Urothelium cell line (cell line): ENCODE measurements around the gene DMRTB1.

Source experiments
- DNase-seq: peaks from one replicate; pipeline ENCODE4 v3.0.0; 2011; ENCODE audit warnings: low spot score, mixed read lengths
- FAIRE-seq: peaks from 2 replicates; lab custom pipeline; 2011; peaks lifted over from hg19 to GRCh38; lab: Jason Lieb, UNC

Gene DMRTB1

DNA sequence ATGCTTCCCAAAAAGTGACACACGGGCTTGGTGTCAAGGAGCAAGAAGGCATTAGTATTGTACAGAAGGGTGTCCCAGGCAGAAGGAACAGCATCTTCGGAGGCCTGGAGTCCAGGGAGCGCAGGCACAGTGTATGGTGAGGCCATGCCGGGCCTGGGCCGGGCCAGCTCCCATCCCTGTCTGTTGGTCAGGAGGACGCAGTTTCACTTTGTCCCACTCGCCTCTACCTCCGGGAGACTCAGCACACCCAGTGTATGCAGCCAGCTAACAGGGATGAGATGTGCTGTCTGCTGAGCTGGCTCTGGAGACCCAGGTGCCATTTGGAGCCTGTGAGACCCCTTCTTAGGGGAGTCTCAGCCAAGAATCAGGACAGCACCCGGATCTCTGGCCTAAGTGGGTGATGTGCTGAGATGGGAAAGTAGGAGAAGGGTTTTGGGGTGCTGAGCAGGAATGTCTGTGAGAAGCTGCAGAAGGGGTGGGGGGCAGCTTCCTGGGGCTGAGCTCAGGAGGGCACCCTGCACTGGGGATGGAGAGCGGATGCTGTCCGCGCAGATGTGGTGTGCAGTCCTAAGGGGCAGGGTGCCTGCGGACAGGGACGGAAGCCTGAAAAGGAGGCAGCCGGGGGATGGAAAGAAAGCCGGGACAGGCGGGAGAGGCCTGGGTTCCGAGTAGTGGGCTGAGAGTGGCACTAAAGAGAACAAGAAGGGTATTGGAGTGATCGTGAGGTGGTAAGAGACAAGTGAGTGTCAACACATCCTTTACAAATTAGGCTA is 25.7 kb downstream of the DMRTB1 start:
- FAIRE-seq (no peak), DNase-seq (no peak)

GRCh38 chr1:53485478-53486394 is 26.5 kb downstream of the DMRTB1 start:
- FAIRE-seq (peak; percentile 5), DNase-seq (peak; percentile 86)

GRCh38 chr1:53486395-53487026 is 27.3 kb downstream of the DMRTB1 start:
- FAIRE-seq (no peak), DNase-seq (no peak)

- FAIRE-seq: no peak
- no peak for DNase-seq
These were observed 31.2 kb downstream of the DMRTB1 start for GRCh38 chr1:53490351-53490750.

GRCh38 chr1:53495633-53496345 is 36.6 kb downstream of the DMRTB1 start:
- no peak for DNase-seq

DNA sequence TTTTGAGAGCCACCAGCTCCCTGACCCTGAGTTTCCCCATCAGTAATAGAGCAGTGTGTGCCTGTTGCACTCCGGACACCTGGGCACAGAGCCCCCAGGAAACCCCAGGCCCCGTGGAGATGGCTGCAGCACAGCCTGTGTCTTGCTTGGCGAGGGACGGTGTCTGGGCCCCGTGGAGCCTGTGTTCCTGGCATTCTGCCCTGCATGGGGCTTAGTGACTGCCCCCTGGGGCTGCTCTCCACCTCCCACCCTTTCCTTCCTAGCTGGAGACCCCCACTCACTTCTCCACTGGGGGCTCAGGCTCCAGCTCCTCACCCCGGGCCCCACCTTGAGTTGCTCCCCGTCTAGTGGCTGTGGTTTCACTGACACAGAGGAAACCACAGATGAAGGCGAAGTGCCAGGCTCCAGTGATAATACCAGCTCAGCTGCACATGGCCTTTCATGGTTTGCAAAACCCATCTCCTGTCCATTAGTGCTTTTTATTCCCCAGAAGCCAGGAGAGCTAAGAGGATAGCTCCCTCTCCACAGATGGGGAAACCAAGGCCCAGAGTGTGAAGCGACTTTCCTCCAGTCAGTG is 39.4 kb downstream of the DMRTB1 start:
- FAIRE-seq (no peak), DNase-seq (no peak)

More at GRCh38 chr1:53495633-53496345, 36.6 kb downstream of the DMRTB1 start:
- FAIRE-seq: no peak

DNA sequence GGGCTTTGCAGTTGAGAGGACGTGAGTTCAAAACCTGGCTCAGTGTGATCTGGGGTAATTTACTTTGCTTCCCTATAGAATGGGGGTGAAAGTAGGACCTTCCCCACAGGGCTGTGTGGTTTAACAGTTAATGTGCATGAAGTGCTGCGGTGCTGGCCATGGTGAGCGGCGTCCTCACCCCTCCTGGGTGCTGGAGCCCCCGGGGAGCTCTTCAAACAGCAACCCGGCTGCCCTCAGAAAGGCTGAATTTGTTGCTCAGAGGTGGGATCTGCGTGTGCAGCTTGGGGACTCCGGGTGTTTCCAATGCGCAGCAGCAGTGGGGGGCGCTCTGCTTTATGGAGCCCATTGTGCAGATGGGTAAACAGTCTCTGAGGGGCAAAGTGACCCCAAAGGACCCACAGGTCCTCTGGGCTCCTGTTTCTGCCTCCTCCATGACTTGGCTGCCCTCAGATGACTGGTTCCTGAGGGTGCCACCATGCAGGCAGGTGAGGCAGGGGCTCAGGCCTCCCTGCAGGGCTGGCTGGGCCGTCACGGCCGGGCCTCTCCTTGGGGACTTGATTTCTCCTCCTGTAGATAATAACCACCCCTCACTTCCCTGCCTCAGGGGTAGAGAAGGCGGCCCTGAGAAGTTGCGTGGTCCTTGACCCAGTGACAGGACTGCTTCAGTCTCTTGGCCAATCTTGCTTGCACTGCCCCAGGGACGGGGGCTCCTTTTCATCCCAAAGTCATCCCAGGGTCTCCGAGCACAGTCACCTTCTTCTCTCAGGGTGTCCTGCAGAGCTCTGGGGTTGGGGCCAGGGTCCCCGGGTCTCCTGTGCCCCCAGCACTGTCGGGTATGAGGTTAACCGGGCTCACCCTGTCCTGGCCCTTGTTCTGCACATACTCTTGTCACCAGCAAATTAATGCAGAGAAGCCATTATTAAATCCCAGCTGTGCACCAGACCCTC is 40.3 kb downstream of the DMRTB1 start:
- FAIRE-seq (no peak), DNase-seq (no peak)

GRCh38 chr1:53500204-53501064 is 41.2 kb downstream of the DMRTB1 start:
- no peak for FAIRE-seq
- DNase-seq: no peak

- DNase-seq (no peak), FAIRE-seq (no peak)
These were observed 42.1 kb downstream of the DMRTB1 start for GRCh38 chr1:53501065-53502005.

- FAIRE-seq (no peak), DNase-seq (peak; percentile 31)
These were observed 43.6 kb downstream of the DMRTB1 start for GRCh38 chr1:53502641-53503432.

DNA sequence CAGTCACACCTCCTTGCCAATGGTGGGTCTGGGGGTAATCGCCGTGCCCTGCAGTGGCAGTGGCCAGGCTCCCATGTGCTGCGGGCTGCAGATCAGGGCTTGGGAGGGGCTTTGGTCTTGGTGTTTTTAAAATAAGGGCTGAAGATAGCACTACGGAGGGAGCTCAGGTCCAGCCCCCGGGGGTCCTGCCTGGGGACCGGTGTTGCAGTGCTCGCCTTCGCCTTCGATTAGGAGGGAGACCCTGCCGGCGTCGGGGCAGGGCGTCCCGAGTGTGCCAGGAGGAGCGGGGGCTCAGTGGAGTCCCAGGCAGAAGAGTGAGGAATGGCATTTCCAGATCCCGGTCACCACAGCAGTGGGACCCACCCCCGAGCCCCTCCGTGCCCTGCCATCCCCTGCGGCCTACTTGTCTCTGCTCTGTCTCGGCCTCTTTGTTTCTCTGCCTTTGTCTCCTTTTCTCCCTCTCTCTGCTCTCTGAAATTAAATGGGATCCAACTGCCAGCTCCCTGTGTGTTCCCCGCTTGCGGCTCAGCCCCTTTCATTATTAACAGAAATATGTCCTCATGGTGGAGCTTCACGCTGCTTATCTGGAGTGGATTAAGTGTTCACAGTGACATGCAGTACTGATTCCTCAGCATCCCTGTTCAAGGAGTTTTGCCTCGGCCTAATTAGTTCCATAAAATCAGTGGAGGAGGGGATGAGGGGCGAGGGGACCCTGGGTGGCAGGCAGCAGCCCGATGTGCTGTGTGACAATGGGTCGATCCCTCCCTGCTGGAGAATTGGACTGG is 44.4 kb downstream of the DMRTB1 start:
- FAIRE-seq: no peak
- DNase-seq: no peak

- FAIRE-seq (no peak), DNase-seq (no peak)
These were observed 45.7 kb downstream of the DMRTB1 start for GRCh38 chr1:53504901-53505300.

- no peak for FAIRE-seq
- DNase-seq: no peak
These were observed 46.2 kb downstream of the DMRTB1 start for GRCh38 chr1:53505401-53505800.

DNA sequence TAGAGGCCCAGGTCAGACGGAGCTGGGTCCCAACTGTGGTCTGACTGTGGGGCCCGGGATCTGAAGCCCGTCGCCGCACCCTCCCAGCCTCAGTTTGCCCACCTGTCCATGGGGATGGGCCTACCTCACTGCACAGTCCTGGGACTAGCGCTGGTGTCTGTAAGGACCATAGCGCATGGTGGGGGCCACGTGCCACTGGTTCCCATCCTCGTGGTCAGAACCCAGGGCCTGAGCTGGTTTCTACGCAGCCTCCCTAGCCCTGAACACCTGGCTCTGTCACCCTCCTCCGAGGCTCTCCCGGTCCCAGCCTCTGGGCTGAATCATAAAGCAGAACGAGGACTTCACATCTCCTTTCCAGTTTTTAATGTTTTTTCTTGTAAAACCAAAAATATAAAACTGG is 46.7 kb downstream of the DMRTB1 start:
- no peak for FAIRE-seq
- no peak for DNase-seq

- no peak for FAIRE-seq
- no peak for DNase-seq
These were observed 47.3 kb downstream of the DMRTB1 start for GRCh38 chr1:53506355-53507050.
